ENCODE measurements around the gene RGS17. TPM values are rescaled to one million over a fixed set of nuclear protein-coding genes. Genes with fewer than 3 reads are reported as not detected.

The RGS17 gene
- total and polyA plus RNA-seq, 10 of the 15 experiments (the other 5 are each of a cell fraction or from before 2014, with no cell fraction given), result 0.06 to 0.29 (median 0.14) TPM; not detected in 4

DNA sequence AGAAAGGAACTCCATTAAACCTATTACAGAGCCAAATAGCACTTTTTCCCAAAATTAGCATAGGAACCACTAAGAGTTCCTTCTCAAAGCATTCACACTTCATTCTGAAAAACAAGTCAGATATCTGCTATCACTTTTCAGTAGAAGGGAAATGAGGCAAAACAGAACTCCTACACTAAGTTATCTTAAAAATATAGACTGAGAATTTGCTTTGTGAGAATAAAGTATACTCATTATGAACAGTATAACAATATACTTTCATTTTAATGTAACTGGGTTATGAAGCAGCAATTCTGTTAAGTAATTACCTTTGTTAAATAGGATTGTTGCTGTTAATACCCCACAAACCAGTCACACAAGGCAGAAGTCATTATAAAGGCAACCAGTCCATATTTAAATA lies 137.2 kb downstream of the RGS17 start:
- no peak for DNase-seq (ENCODE audit: low read depth, low spot score)
- CTCF ChIA-PET, result no interaction called here
- Histone ChIP-seq H3K9ac (ENCODE audit: control insufficient read depth, insufficient read depth, low read length) (no peak overlapping the region), H3K4me1 (ENCODE audit: control insufficient read depth, insufficient read depth, low read length) (0 out of 2 replicates have a peak, but pooled peaks cover 2% of the 10 kb centered on the region), H3K4me3 (no peak overlapping the region), H3K27me3 (replicated peaks in 1 of 2; ENCODE audit: control insufficient read depth in 2 of 2, insufficient read depth in 2 of 2, low read length in 1 of 2) (no peaks in the 10 kb centered on the region), H3K36me3 (ENCODE audit: control insufficient read depth in 2 of 2, insufficient read depth in 2 of 2, low read length in 1 of 2) (peaks cover 0 to 16% of the 10 kb centered on the region in 2 experiments; a peak in 2 of 4 replicates), H2AFZ (ENCODE audit: control insufficient read depth, low read depth, low read length) (no peak overlapping the region), H3K79me2 (ENCODE audit: control insufficient read depth, insufficient read depth, low read length) (peaks cover 47% of the 10 kb centered on the region), H3K9me3 (replicated peaks; ENCODE audit: control insufficient read depth, insufficient read depth, low read length) (no peaks in the 10 kb centered on the region; the same call in 2 of the 3 replicates), H3K4me2 (ENCODE audit: control insufficient read depth, insufficient read depth) (no peak overlapping the region), H4K20me1 (ENCODE audit: control insufficient read depth, insufficient read depth) (no peaks in the 10 kb centered on the region), H3K27ac (ENCODE audit: control insufficient read depth, insufficient read depth) (no peak overlapping the region)
- no TSS peak for BruUV-seq (replicated peaks)
- intact Hi-C loops (cut with micrococcal nuclease; ENCODE audit: unreplicated experiment) (no loop called here), in situ Hi-C loops (cut with MboI) (loop anchor here (25.0 kb wide), 3 partner anchors 1243 to 1743 kb away; partner anchors contain the start of gene SCAF8)
- no peak for FAIRE-seq
- RAD21 ChIA-PET (ENCODE audit: unreplicated experiment), result no interaction called here
- POLR2A ChIA-PET, result no interaction called here
- SMC1A ChIA-PET (ENCODE audit: uncharacterized antibody, unreplicated experiment), result no interaction called here
- no peak for TF ChIP-seq YY1 (IDR thresholded peaks at IDR 0.05; ENCODE audit: low read depth, low read length)
- no peak for TF ChIP-seq PAX5 (IDR thresholded peaks at IDR 0.05; ENCODE audit: borderline replicate concordance, low read depth, low read length)
- TF ChIP-seq GABPA (IDR thresholded peaks at IDR 0.05; ENCODE audit: low read depth), result no peak
- TF ChIP-seq TCF12 (IDR thresholded peaks at IDR 0.05; ENCODE audit: low read depth, low read length), result no peak
- no peak for TF ChIP-seq ZNF217 (IDR thresholded peaks at IDR 0.05)
- TF ChIP-seq USF1 (IDR thresholded peaks at IDR 0.05; ENCODE audit: borderline replicate concordance, extremely low read length, insufficient read depth, low read depth, low read length), result no peak
- no peak for TF ChIP-seq SRF (IDR thresholded peaks at IDR 0.05; ENCODE audit: low read depth in 2 of 2, low read length in 2 of 2)
- TF ChIP-seq BHLHE40 (IDR thresholded peaks at IDR 0.05; ENCODE audit: borderline replicate concordance in 1 of 2, low read depth in 2 of 2, low read length in 1 of 2), result no peak
- TF ChIP-seq ZNF384 (IDR thresholded peaks at IDR 0.05; ENCODE audit: borderline replicate concordance, low read depth, low read length), result no peak
- TF ChIP-seq, protein P1, sequence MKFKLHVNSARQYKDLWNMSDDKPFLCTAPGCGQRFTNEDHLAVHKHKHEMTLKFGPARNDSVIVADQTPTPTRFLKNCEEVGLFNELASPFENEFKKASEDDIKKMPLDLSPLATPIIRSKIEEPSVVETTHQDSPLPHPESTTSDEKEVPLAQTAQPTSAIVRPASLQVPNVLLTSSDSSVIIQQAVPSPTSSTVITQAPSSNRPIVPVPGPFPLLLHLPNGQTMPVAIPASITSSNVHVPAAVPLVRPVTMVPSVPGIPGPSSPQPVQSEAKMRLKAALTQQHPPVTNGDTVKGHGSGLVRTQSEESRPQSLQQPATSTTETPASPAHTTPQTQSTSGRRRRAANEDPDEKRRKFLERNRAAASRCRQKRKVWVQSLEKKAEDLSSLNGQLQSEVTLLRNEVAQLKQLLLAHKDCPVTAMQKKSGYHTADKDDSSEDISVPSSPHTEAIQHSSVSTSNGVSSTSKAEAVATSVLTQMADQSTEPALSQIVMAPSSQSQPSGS (IDR thresholded peaks at IDR 0.05; ENCODE audit: low read length), result no peak
- no peak for TF ChIP-seq BCL3 (IDR thresholded peaks at IDR 0.05; ENCODE audit: borderline replicate concordance, insufficient read depth, low read depth, low read length, poor library complexity, severe bottlenecking)
- TF ChIP-seq, protein P2, sequence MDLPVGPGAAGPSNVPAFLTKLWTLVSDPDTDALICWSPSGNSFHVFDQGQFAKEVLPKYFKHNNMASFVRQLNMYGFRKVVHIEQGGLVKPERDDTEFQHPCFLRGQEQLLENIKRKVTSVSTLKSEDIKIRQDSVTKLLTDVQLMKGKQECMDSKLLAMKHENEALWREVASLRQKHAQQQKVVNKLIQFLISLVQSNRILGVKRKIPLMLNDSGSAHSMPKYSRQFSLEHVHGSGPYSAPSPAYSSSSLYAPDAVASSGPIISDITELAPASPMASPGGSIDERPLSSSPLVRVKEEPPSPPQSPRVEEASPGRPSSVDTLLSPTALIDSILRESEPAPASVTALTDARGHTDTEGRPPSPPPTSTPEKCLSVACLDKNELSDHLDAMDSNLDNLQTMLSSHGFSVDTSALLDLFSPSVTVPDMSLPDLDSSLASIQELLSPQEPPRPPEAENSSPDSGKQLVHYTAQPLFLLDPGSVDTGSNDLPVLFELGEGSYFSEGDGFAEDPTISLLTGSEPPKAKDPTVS (IDR thresholded peaks at IDR 0.05; ENCODE audit: low read depth, low read length), result no peak
- no peak for TF ChIP-seq MAX (IDR thresholded peaks at IDR 0.05; ENCODE audit: low read depth, low read length)
- no peak for TF ChIP-seq PML (IDR thresholded peaks at IDR 0.05; ENCODE audit: low read length)
- TF ChIP-seq MTA3 (IDR thresholded peaks at IDR 0.05; ENCODE audit: borderline replicate concordance, low read length), result no peak
- ATAC-seq, result no peak
